Mucosa of descending colon (tissue), 3 donors: ENCODE measurements around the gene CCDC148. TPM values are rescaled to one million over a fixed set of nuclear protein-coding genes. Genes with fewer than 3 reads are reported as not detected.

ENCODE experiments used
- ATAC-seq: fragments of 200-7000 bp; cut with Tn5 transposase; one replicate; pipeline ENCODE4 v1.9.1; 2020; ENCODE audit warnings: mild to moderate bottlenecking, moderate library complexity
- DNase-seq, 3 donors: peaks; one replicate each; pipeline ENCODE4 v3.0.0-alpha.2; 2020
- H3K36me3 ChIP-seq: fragments of 200-600 bp; one replicate; pipeline ENCODE4 v1.8.0; 2021; ENCODE audit warnings: low read depth, mild to moderate bottlenecking
- H3K4me1 ChIP-seq: fragments of 200-600 bp; one replicate; pipeline ENCODE4 v1.8.0; 2021; ENCODE audit warnings: low read depth, mild to moderate bottlenecking
- H3K4me3 ChIP-seq: fragments of 200-600 bp; one replicate; pipeline ENCODE4 v1.8.0; 2021; ENCODE audit warnings: mild to moderate bottlenecking
- H3K9me3 ChIP-seq: fragments of 200-600 bp; one replicate; pipeline ENCODE4 v1.8.0; 2021; ENCODE audit warnings: mild to moderate bottlenecking
- CTCF ChIP-seq: fragments of 200-600 bp; IDR thresholded peaks from one replicate; pipeline ENCODE4 v1.8.0; 2022; ENCODE audit warnings: antibody characterized with exemption, mild to moderate bottlenecking
- intact Hi-C, 2 donors: fragments of 100-400 bp; cut with DNase I in 1 of 2; cut with micrococcal nuclease in 1 of 2; formaldehyde crosslinking; loops; one replicate each; pipeline versions ENCODE4 v1.11.0 to v1.11.1; 2022; cut with DNase I, micrococcal nuclease
- total RNA-seq, 3 donors: library from RNA; stranded (reverse); fragmentation: NEBNext Ultra II Directional in 2 of 3; extraction: Animal tissue kit (Norgen Biotek cat#: 25700) in 2 of 3; gene quantifications; one replicate each; pipeline versions ENCODE4 v1.2.1 to v1.2.4, GENCODE V29; 2021 to 2023
- donor health status: DM: no; HTN: no; CAD: no; lungs with moderate emphysema.
- donor health status: DM: no; HTN: no; CAD: no.
- donor health status: DM: no; HTN: yes; CAD: no.

The CCDC148 gene
- total RNA-seq, 3 donors from 2014 or later = 0.20 to 0.38 TPM; not detected in 1

- no peak overlapping the region for H3K4me3 ChIP-seq
- no peaks in the 10 kb centered on the region for H3K4me1 ChIP-seq
- TF ChIP-seq CTCF = no peak
- DNase-seq = no peak
- H3K36me3 ChIP-seq = no peaks in the 10 kb centered on the region
- intact Hi-C loops = no loop called here
- H3K9me3 ChIP-seq = no peaks in the 10 kb centered on the region
- ATAC-seq = no peak
Observed at GRCh38 chr2:158290225-158290624, 166.3 kb downstream of the CCDC148 start.

- Histone ChIP-seq H3K4me3 (no peak overlapping the region), H3K4me1 (no peaks in the 10 kb centered on the region), H3K36me3 (no peaks in the 10 kb centered on the region), H3K9me3 (no peaks in the 10 kb centered on the region)
- TF ChIP-seq CTCF = no peak
- no peak for ATAC-seq
- DNase-seq = no peak
- intact Hi-C loops = no loop called here
Observed at GRCh38 chr2:158276619-158277471, 179.7 kb downstream of the CCDC148 start.

- Histone ChIP-seq H3K36me3 (no peaks in the 10 kb centered on the region), H3K4me1 (no peaks in the 10 kb centered on the region), H3K4me3 (no peak overlapping the region), H3K9me3 (no peaks in the 10 kb centered on the region)
- intact Hi-C loops = no loop called here
- ATAC-seq = no peak
- no peak for TF ChIP-seq CTCF
- no peak for DNase-seq
Observed at GRCh38 chr2:158273791-158274190, 182.8 kb downstream of the CCDC148 start.

GRCh38 chr2:158270536-158270935, 186.0 kb downstream of the CCDC148 start:
- no peak for ATAC-seq
- no peak overlapping the region for H3K4me3 ChIP-seq
- no peak for DNase-seq
- no peaks in the 10 kb centered on the region for H3K36me3 ChIP-seq
- no peak for TF ChIP-seq CTCF
- intact Hi-C loops = no loop called here
- no peaks in the 10 kb centered on the region for H3K9me3 ChIP-seq
- no peaks in the 10 kb centered on the region for H3K4me1 ChIP-seq

- peak; percentile 50 for ATAC-seq
- no peak for TF ChIP-seq CTCF
- H3K4me3 ChIP-seq = no peak overlapping the region
- H3K9me3 ChIP-seq = no peaks in the 10 kb centered on the region
- H3K36me3 ChIP-seq = no peaks in the 10 kb centered on the region
- peak in 1 of 3 donors; percentile 28 for DNase-seq
- intact Hi-C loops = no loop called here
- H3K4me1 ChIP-seq = no peaks in the 10 kb centered on the region
Observed at GRCh38 chr2:158269143-158269542, 187.4 kb downstream of the CCDC148 start.
